HG03521 (cell line): ENCODE measurements around the gene GAGE12D.
"Not testable (repeated sequence)": the region's sequence is repeated elsewhere in the genome, so short reads cannot be mapped to it uniquely, and the experiment has no call there.

Experiments used
- ATAC-seq: cut with Tn5 transposase; IDR thresholded peaks from one replicate; pipeline ENCODE4 v1.9.1; 2021; ENCODE audit warnings: mild to moderate bottlenecking, moderate library complexity; ENCODE audit not compliant: unreplicated experiment

The GAGE12D gene, protein sequence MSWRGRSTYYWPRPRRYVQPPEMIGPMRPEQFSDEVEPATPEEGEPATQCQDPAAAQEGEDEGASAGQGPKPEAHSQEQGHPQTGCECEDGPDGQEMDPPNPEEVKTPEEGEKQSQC

DNA sequence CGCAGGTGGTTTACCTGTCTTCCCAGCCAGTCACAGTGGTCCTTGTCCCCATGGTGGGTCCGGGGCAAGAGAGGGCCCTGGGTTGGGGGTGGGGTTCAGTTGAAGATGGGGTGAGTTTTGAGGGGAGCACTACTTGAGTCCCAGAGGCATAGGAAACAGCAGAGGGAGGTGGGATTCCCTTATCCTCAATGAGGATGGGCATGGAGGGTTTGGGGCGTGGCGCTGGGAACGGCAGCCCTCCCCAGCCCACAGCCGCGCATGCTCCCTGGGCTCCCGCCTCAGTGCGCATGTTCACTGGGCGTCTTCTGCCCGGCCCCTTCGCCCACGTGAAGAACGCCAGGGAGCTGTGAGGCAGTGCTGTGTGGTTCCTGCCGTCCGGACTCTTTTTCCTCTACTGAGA, at the start of gene GAGE12D:
TSS of gene GAGE12D (plus strand) at position 301 of the 400 bp plus-strand sequence. CDS start 1,155 bp downstream, outside the sequence.
- ATAC-seq = not testable (repeated sequence)

DNA sequence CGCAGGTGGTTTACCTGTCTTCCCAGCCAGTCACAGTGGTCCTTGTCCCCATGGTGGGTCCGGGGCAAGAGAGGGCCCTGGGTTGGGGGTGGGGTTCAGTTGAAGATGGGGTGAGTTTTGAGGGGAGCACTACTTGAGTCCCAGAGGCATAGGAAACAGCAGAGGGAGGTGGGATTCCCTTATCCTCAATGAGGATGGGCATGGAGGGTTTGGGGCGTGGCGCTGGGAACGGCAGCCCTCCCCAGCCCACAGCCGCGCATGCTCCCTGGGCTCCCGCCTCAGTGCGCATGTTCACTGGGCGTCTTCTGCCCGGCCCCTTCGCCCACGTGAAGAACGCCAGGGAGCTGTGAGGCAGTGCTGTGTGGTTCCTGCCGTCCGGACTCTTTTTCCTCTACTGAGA, 9.7 kb upstream of the GAGE12D start, which contains the start of gene GAGE12C:
TSS of gene GAGE12C (plus strand) at position 301 of the 400 bp plus-strand sequence. CDS start 1,155 bp downstream, outside the sequence.
- ATAC-seq = not testable (repeated sequence)

DNA sequence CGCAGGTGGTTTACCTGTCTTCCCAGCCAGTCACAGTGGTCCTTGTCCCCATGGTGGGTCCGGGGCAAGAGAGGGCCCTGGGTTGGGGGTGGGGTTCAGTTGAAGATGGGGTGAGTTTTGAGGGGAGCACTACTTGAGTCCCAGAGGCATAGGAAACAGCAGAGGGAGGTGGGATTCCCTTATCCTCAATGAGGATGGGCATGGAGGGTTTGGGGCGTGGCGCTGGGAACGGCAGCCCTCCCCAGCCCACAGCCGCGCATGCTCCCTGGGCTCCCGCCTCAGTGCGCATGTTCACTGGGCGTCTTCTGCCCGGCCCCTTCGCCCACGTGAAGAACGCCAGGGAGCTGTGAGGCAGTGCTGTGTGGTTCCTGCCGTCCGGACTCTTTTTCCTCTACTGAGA, 9.5 kb downstream of the GAGE12D start, which contains the start of gene GAGE12E:
TSS of gene GAGE12E (plus strand) at position 301 of the 400 bp plus-strand sequence. CDS start 1,155 bp downstream, outside the sequence.
- ATAC-seq = not testable (repeated sequence)

DNA sequence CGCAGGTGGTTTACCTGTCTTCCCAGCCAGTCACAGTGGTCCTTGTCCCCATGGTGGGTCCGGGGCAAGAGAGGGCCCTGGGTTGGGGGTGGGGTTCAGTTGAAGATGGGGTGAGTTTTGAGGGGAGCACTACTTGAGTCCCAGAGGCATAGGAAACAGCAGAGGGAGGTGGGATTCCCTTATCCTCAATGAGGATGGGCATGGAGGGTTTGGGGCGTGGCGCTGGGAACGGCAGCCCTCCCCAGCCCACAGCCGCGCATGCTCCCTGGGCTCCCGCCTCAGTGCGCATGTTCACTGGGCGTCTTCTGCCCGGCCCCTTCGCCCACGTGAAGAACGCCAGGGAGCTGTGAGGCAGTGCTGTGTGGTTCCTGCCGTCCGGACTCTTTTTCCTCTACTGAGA, 19.0 kb downstream of the GAGE12D start, which contains the start of gene GAGE12F:
TSS of gene GAGE12F (plus strand) at position 301 of the 400 bp plus-strand sequence. CDS start 1,155 bp downstream, outside the sequence.
- ATAC-seq = not testable (repeated sequence)

DNA sequence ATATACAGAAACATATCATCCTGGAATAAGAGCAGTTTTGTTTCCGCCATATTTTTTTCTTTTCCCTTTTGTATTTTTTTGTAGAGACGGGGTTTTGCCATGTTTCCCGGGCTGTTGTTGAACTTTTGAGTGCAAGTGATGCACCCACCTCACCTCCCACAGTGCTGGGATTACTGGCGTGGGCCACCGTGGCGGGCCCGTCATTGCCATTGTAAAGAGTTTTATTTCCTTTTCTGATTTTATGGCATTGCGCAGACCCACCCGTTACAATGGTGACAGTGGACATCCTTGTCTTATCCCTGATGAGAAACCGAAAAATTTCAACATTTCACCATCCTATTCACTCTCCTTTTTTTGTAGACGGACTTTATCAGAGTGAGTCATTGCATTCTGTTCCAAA, 27.2 kb downstream of the GAGE12D start:
- not testable (repeated sequence) for ATAC-seq

GRCh38 chrX:49569152-49569551, 27.6 kb downstream of the GAGE12D start:
- not testable (repeated sequence) for ATAC-seq

DNA sequence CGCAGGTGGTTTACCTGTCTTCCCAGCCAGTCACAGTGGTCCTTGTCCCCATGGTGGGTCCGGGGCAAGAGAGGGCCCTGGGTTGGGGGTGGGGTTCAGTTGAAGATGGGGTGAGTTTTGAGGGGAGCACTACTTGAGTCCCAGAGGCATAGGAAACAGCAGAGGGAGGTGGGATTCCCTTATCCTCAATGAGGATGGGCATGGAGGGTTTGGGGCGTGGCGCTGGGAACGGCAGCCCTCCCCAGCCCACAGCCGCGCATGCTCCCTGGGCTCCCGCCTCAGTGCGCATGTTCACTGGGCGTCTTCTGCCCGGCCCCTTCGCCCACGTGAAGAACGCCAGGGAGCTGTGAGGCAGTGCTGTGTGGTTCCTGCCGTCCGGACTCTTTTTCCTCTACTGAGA, 28.6 kb downstream of the GAGE12D start, which contains the start of gene GAGE12G:
TSS of gene GAGE12G (plus strand) at position 301 of the 400 bp plus-strand sequence. CDS start 1,155 bp downstream, outside the sequence.
- ATAC-seq = not testable (repeated sequence)

GRCh38 chrX:49579649-49580048, 38.1 kb downstream of the GAGE12D start, which contains the start of gene GAGE12H:
GAGE12H (plus strand) TSS chrX:49579949; CDS start chrX:49581104, 1,155 bp downstream.
- ATAC-seq = not testable (repeated sequence)

GRCh38 chrX:49589196-49589595, 47.7 kb downstream of the GAGE12D start, which contains the start of gene GAGE2A:
GAGE2A (plus strand) TSS chrX:49589496; CDS start chrX:49590651, 1,155 bp downstream.
- ATAC-seq = not testable (repeated sequence)

DNA sequence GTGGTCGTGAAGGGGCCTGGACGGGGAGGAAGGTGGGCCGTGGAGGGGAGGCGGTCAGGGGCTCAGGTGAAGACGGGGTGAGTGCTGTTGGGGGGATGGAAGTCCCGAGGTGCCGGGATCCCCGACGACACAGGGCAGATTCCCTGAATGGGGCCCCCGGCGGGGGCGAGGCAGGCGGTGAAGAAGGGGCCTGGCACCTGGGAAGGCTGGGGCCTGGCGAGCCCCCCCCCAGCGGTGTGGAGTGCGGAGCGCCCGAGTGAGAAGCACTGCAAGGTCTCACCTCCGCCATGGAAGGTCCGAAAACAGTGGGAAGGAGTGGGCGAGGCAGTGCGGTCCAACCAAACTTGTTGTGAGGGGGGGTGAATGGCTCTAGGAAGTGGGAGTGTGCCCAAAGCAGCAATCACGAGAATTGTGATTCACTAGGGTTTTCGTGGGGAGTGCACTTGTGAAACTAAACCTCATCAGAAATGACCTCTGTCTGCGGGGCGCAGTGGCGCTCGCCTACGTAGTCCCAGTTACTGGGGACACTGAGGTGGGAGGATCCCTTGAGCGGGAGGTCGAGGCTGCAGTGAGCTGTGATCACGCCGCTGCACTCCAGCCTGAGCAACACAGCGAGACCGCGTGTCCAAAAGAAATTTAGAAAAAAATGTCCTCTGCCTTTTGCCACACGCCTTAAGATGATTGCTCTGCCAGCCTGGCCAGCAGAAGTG, 48.4 kb downstream of the GAGE12D start:
- ATAC-seq = not testable (repeated sequence)

- ATAC-seq = not testable (repeated sequence)
Observed at GRCh38 chrX:49590488-49590887, 49.0 kb downstream of the GAGE12D start.
